NCI-H2081 (cell line): ENCODE measurements around the gene ADAMTS19.
"Not testable (repeated sequence)": the region's sequence is repeated elsewhere in the genome, so short reads cannot be mapped to it uniquely, and the experiment has no call there.

ENCODE experiments used
- DNase-seq, 2 experiments: peaks; one replicate each; lab custom pipeline; 2025; lab: John Stamatoyannopoulos, UW

Gene ADAMTS19, protein sequence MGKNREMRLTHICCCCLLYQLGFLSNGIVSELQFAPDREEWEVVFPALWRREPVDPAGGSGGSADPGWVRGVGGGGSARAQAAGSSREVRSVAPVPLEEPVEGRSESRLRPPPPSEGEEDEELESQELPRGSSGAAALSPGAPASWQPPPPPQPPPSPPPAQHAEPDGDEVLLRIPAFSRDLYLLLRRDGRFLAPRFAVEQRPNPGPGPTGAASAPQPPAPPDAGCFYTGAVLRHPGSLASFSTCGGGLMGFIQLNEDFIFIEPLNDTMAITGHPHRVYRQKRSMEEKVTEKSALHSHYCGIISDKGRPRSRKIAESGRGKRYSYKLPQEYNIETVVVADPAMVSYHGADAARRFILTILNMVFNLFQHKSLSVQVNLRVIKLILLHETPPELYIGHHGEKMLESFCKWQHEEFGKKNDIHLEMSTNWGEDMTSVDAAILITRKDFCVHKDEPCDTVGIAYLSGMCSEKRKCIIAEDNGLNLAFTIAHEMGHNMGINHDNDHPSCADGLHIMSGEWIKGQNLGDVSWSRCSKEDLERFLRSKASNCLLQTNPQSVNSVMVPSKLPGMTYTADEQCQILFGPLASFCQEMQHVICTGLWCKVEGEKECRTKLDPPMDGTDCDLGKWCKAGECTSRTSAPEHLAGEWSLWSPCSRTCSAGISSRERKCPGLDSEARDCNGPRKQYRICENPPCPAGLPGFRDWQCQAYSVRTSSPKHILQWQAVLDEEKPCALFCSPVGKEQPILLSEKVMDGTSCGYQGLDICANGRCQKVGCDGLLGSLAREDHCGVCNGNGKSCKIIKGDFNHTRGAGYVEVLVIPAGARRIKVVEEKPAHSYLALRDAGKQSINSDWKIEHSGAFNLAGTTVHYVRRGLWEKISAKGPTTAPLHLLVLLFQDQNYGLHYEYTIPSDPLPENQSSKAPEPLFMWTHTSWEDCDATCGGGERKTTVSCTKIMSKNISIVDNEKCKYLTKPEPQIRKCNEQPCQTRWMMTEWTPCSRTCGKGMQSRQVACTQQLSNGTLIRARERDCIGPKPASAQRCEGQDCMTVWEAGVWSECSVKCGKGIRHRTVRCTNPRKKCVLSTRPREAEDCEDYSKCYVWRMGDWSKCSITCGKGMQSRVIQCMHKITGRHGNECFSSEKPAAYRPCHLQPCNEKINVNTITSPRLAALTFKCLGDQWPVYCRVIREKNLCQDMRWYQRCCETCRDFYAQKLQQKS

DNA sequence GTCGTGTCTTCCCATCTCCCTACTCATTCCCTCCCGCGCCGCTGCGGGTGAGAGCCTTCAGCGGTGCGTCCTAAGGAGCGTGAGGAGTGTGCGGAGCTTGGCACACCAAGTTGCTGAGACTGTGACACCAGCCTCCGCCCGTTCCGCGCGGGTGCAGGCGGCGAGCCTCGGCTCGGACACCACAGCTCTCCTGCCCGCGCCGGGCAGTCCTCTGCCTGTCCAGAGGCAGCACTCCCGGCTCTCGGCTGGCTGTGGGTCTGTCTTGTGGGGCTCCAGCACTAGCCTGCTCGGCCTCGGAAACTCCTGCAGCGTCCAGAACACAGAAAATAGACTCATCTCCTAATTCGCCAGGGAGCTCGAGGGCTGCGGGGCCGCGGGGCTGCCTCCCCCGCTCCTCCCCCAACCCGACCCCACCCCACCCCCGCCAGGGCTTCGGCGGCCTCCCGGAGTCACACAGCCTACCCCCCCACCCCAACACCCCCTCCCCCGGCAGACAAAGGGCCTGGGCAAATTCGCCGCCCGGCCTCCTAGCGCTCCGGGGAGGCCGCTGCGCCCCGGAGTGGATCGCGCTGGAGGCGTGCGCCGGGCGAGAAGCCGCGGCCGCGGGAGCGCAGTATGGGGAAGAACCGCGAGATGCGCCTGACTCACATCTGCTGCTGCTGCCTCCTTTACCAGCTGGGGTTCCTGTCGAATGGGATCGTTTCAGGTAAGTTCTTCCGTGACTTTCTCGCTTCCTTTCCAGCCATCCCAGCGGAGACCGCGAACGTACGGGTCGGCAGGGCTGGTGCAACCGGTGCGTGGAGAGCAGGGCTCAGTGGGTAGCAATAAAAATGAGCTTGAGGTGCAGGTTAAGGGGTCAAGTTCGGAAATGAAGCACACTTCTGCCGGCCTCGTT, at the start of gene ADAMTS19:
ADAMTS19 (plus strand) TSS at position 522 of the 895 bp plus-strand sequence; CDS start at position 616, 94 bp downstream.
- peak in 1 of 2 experiments; percentile 39 for DNase-seq

DNA sequence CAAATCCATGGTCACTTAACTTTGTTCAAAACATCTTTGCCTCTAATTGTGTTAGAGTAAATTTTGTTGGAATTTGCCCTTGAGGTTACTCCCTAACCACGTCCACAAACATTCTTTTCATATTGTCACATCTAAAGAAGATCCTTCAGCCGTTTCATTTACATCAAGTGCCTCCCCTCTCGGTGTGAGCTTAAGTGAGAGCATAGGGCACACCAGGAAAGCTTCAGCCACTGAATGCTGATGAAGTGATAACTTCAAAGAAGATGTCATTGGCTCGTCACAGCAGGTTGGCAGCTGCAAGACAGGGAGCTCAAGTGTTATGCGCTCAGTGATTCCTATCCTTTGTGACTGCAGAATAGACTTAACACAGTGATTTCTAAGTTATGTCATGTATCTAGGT, 49.6 kb upstream of the ADAMTS19 start:
- no peak for DNase-seq

DNA sequence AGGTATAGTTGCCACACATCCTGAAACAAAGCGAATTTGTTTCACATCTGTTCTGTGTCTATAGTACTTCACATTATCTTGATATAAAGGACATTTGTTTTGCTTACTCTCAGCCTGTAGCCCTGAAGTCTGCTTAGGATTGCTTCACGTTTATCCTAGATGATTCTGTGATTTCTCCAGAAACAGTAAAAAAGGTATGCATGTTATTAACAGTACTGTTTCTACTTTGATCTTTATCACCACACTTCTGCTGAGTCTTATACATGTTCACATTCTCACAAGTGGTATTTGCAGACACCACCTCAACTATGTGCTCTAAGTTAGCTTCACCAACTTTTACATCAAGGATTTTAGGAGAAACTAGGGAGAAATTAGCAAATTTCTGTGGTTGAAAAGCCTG, 47.4 kb upstream of the ADAMTS19 start:
- no peak for DNase-seq

DNA sequence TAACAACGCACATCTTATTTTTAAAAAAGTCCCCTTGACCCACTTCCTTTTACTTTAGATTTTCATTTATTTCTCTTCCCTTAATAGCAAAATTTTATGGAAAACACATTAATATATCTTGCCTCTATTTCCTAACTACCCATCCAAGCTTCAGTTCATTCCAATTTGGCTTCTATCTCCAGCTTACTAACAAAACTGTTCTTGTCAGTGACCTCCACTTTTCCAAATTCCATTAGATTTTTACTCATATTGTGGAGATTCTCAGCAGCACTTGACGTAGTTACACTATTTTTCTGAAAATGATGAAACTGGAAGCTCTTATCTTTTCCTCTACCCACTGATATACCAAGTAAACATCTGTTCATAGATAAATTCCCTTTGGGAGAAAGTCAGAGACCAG, 46.5 kb upstream of the ADAMTS19 start:
- DNase-seq, result no peak

DNA sequence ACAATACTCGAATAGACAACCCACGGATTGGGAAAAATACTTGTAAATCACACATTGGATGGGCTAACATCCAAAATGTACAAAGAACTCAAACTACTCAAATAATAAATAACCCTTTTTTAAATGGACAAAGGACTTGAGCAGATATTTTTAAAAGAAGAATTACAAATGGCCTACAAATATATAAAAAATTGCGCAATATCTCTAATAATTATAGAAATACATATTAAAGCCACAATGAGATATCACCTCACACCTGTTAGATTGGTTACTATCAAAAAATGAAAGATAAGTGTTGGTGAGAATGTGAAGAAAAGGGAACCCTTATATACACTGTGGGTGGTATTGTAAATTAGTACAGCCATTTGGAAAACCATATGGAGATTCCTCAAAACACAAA, 40.8 kb upstream of the ADAMTS19 start:
- no peak for DNase-seq

DNA sequence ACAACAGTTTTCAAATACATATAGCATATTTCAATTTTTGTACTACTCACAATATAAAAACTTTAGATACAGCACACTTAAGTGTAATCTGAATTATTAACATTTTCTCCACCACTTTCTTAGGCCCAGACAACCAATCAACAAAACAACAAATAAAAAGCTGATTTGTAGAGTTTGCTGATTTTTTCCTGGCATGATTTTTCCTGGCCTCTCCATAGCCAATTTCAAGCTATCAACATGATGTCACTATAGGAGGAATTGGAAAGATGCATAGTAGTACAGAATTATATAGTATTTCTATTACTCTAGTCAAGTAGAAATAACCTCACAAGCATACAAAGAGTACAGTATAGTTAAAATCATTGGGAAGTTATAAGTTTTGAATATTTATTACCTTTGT, 35.1 kb upstream of the ADAMTS19 start:
- DNase-seq, result no peak

DNA sequence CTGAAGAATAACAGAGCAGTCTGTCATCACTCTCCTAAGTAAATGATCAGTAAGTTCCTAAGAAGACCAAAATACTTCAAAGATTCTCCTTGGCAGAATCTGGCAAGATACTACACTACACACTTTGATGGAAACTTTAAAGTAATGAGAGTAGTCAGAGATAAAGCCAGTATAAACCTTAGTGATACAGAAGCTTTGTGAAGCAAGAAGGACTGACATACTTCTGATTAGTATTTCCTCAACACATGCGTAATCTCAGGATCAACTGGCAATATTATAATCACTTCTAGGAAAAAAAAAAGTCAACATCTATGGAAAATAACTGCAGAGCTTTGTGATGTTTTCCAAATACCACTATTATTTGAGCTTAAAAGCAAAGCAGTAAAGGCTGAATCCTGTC, 34.0 kb upstream of the ADAMTS19 start:
- no peak for DNase-seq

DNA sequence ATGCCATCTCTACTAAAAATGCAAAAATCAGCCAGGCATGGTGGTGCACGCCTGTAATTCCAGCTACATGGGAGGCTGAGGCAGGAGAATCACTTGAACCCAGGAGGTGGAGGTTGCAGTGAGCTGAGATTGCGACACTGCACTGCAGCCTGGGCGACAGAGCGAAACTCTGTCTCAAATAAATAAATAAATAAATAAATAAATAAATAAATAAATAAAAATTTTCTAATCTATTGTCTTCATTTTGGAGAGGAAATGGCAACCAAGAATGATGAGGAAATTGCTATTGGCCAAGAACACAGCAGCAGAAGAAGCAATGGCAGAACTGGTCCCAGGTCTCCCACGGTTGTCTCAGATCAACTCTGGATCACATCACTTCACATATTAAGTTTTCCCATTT, 31.5 kb upstream of the ADAMTS19 start:
- DNase-seq, result not testable (repeated sequence)

DNA sequence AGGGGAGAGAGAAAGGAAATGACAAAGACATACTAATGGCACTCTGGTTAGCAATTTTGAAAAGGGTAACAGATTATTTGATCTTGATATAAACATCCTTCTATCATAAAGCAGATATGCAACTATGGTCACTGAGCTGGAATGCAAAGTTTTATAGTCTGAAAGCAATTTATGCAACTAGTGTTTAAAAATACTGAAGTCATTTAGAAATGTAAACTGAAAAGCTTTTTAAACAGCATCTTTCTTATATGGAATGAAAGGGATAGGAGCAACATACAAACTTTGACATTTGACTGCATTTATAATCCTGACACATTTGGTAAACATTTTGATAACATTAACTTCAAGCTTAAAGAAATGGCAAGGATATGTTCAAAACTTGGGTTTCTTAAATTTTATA, 28.7 kb upstream of the ADAMTS19 start:
- DNase-seq, result no peak

DNA sequence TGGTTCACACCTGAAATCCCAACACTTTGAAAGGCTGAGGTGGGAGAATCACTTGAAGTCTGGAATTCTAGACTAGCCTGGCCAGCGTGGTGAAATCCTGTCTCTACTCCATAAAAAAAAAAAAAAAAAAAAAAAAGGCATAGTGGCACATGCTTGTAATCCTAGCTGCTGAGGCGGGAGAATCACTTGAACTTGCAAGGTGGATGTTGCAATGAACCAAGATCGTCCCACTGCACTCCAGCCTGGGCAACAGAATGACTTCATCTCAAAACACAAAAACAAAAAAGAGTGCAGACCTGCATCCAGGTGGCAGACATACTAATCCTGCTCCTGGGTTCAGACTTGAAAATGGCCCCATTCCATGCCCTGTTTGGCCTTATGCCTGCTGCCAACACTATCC, 21.8 kb upstream of the ADAMTS19 start:
- DNase-seq, result no peak

DNA sequence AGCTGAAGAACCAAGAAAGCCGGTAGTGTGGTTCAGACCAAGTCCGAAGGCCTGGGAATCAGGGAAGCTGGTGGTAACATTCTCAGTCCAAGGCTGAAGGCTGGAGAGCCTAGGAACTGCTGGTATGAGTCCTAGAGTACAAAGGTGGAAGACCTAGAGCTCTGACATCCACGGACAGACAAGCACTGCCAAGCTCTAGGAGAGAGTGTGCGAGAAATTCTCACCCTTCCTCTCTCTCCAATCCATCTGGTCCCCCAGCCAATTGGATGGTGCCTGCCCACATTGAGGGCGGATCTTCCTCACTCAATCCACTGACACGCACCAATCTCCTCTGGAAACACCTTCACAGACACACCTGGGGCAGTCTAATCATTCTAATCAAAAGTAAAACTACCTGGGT, 19.7 kb upstream of the ADAMTS19 start:
- DNase-seq, result no peak

DNA sequence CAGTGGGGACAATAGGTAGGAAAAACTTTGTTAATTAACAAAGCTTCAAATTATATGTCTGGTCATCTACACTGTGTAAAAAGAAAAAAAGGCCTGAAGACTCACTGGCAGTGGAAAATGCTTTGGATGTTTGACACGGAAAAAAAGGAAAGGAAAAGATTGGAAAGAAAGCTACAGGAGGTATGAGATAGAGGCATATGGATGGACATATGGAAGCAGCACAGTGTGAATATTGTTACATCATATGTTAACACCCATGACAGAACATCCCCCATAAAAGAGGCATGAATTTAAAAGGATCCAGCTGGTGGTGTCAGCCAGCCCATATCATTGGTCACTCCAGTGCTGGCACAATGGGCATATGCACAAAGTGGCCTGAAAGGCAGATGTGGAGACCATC, 19.0 kb upstream of the ADAMTS19 start:
- no peak for DNase-seq

DNA sequence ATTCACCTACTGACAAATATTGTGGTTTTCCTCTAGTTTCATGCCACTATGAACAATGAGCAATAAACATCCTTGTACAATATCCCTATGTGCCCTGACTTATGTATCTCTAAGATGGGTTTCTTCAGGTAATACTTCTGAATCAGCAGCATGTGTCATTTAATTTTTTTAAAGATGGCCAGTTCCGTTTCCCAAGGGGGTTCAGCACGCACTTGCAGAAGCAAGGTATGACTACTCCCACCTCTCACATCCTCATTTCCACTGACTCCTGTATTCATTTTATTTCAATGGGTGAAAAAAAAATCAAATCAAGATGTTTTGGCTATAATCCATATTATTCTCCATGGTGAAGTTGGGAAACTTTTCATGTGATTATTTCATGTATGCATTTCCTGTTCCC, 14.7 kb upstream of the ADAMTS19 start:
- no peak for DNase-seq

DNA sequence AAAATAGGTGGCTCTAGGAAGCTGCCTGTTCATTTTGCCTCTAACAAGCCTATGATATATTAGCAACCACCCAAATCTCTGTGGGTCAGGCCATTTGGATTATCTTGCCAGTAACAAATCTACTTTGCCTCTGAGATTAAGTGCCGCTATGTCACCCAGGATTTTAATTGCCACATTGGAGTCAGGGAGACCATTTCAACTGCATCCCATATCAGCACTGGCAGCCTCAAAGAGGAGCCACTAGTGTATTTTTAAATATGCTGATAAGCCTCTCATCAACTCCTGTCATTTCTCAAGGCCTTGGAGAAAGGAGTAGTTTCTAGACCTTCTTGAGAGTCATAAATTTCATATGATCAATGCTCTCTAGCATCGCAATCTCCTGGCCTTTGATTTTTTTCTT, 12.1 kb upstream of the ADAMTS19 start:
- no peak for DNase-seq

DNA sequence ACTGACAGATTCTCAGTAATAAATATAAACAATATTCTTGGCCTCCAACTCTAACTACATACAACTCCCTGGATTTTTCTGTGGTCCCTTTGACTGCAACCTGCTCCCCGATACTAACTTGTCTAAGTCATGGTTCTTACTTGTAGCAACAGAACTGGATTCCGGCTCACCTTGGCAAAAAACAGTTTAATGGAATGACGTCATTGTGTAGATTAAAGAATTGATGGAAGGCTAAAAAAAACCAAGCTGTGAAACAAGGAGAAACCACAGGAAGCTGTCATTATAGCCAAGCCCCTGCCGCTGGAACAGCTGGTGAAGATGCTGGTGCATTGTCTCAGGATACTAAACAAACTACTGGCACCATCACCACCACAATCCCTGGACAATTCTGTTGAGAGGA, 11.4 kb upstream of the ADAMTS19 start:
- no peak for DNase-seq

DNA sequence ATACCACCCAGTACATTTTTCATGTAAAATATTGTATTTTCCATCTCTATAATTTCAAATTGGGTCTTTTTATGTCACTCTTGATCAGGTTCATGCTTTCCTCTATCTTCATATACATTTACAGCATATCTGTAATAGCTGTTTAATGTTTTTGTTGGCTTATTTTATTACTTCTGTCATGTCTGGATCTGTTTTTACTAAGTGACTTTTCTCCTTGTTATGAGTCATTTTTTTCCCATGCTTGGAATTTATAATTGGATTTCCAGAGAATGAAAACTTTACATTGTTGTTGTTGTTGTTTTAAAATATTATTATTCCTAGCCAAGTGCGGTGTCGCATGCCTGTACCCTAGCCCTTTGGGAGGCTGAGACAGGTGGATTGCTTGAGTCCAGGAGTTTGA, 5.6 kb upstream of the ADAMTS19 start:
- no peak for DNase-seq

DNA sequence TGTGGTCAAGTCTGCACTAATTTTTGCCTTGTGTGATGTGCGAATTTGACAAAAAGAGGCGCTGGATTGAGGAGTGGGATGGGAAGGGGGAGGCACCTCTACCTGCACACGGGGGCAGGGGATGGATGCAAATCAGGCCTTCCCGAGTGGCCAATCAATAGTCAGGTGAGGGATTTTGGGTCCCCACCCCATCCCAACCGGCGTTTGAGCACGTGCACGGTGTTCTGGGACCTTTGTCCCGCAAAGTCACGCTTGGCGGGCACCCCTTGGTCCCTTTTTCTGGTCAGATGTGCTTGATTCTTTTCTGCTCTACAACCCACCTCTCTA, 685 bp upstream of the ADAMTS19 start:
- no peak for DNase-seq

DNA sequence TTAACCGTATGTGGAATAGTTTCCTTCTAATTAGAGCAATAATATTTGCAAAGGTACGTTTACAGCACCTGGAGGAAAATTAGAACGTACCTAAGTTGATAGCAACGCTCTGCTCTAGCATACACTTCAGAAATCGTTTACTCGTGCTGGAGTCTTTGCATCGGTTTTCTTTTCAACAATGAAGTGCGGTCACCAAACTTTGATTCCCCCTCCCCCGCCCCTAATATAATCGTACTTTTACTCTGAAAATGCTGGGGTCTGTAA, 506 bp downstream of the ADAMTS19 start:
- no peak for DNase-seq

DNA sequence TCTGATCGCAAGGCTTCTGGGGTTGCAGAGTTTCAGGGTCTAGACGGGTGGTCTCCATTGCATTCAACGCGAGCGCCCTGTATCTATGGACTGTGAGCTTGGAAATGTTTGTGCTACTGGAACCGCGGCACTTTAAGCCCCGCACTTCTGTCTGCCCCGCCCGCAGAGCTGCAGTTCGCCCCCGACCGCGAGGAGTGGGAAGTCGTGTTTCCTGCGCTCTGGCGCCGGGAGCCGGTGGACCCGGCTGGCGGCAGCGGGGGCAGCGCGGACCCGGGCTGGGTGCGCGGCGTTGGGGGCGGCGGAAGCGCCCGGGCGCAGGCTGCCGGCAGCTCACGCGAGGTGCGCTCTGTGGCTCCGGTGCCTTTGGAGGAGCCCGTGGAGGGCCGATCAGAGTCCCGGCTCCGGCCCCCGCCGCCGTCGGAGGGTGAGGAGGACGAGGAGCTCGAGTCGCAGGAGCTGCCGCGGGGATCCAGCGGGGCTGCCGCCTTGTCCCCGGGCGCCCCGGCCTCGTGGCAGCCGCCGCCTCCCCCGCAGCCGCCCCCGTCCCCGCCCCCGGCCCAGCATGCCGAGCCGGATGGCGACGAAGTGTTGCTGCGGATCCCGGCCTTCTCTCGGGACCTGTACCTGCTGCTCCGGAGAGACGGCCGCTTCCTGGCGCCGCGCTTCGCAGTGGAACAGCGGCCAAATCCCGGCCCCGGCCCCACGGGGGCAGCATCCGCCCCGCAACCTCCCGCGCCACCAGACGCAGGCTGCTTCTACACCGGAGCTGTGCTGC, 1.0 kb downstream of the ADAMTS19 start:
- peak; percentile 49 to 64 for DNase-seq

DNA sequence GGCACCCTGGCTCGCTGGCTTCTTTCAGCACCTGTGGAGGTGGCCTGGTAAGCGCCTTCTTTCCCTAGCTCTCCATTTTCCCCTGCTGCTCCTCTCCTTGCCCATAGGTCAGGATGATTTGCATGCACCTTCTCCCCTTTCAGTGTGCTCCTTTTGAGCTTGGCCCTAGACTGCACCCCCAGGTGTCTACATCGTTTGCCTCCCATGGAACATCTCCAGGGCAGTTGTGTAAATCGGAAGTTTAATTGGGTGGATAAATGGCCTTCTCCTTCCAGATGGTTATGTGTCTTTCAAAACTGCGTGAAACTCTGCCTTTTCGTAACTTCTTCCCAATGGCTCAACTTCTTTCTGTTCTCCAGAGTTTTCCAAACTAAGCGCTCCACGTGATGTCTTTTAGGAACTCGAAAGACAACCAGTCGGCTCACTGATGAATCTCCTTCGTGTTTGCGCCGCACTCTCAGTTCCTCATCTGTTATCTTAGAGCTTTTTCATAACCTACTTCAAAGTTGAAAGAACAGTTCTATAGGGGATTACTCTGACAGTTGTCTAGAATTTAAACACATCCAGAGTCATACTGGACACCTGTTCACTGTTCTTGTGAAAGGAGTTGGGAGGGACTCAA, 1.7 kb downstream of the ADAMTS19 start:
- no peak for DNase-seq
